Testis (tissue), 2 donors: ENCODE measurements around the gene ZNF408.

Experiments used
- CTCF ChIP-seq, 3 experiments: fragments of 450-650 bp in 2 of 3; fragments of 200-600 bp in 1 of 3; sonication (generic) in 1 of 3; IDR thresholded peaks; one replicate each; pipeline ENCODE4 v1.5.1; 2016 to 2019; ENCODE audit warnings: antibody characterized with exemption in 3 of 3, mild to moderate bottlenecking in 2 of 3, moderate library complexity in 1 of 3
- POLR2A ChIP-seq: fragments of 450-650 bp; IDR thresholded peaks from one replicate; pipeline ENCODE4 v1.6.1; 2017; ENCODE audit warnings: antibody characterized with exemption, mild to moderate bottlenecking, moderate library complexity

GRCh38 chr11:46736146-46736545, 35.3 kb downstream of the ZNF408 start:
- TF ChIP-seq CTCF (IDR thresholded peaks at IDR 0.05) (no peak), POLR2A (no peak)
